ENCODE measurements around the gene EPHA6. TPM values are rescaled to one million over a fixed set of nuclear protein-coding genes. Genes with fewer than 3 reads are reported as not detected.
"Not testable (repeated sequence)": the region's sequence is repeated elsewhere in the genome, so short reads cannot be mapped to it uniquely, and the experiment has no call there.

EPHA6 gene
- total RNA-seq, 1 donor from 2014 or later = 1.1 TPM

- DNase-seq = no peak
These were observed 665.3 kb downstream of the EPHA6 start for GRCh38 chr3:97479740-97480139.

GRCh38 chr3:97480696-97481289 is 666.4 kb downstream of the EPHA6 start:
- DNase-seq = not testable (repeated sequence)

DNA sequence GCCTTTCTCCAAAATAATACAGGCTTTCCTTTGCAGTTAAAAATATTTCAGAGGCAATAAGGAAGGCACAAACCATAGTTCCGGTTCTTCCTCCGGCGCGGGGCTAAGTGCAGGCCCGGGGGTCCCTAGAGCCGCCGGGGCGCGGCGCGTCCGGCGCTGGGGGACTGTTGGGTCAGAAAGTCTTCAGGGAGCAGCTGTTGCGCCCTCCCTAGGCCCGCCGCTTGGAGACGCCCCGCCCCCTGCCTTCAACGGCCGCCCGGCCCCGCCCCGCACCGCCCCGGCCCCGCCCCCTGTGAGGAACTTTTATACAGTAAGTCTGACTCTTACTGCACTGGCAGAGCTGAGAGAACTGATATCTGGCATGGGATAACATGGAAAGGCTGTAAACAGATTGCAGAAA is 667.0 kb downstream of the EPHA6 start:
- DNase-seq = no peak

DNA sequence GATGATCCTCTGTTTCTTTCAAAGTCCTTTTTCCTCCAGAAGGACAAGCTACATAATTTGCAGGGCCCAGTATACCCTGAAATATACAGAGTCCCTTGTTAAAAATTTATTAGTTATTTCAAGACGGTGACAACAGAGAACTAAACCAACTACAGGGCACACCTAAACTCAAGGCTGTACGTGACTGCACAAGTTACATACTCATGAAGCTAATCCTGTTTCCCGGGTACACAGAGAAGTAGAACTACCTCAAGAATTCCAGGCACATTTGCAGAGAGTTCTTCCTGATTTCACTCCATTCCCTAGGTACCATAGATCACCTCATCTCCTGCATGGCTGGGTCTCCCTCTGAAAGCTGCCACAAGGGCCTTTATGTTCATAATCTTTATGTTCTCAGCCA is 670.8 kb downstream of the EPHA6 start:
- DNase-seq = no peak

DNA sequence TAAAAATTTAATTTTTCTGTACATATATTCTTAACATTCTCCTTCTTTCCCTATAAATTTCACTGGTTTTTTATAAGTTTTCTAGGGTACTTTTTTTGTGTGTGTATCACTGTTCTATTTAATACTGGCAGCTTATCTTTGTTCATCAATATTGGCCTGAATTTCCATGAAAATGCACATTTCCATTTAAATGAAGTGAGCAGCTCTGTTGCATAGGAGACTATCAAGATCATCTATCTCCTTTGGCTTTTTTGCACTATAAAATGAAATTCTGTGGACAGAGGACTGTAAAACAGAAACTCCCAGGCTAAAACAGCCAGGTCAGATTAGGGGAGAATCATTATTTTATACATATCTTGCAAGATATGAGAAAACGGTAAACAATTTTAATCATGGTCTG is 673.2 kb downstream of the EPHA6 start:
- DNase-seq = no peak

GRCh38 chr3:97488741-97489140 is 674.3 kb downstream of the EPHA6 start:
- DNase-seq = no peak

GRCh38 chr3:97495896-97496295 is 681.5 kb downstream of the EPHA6 start:
- no peak for DNase-seq

DNA sequence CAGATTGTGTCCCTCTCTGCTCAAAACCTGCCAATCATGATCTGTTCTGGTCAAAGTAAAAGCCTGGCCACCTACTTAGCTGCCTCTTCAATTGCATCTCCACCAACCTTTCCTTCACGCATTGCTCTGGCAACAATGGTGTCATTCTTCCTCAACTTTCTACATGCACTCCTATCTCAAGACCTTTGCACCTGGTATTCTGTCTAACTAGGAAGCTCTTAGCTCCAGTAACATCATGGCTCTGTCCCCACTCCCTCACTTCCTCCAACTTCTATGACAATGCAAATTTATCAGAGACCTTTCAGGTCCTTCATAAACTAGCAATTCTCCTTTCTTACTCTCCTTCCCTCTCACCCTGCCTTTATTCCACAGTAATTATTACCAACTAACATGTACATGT is 682.7 kb downstream of the EPHA6 start:
- no peak for DNase-seq

GRCh38 chr3:97504463-97504862 is 690.1 kb downstream of the EPHA6 start:
- DNase-seq = no peak

GRCh38 chr3:97510795-97511194 is 696.4 kb downstream of the EPHA6 start:
- no peak for DNase-seq

- DNase-seq = no peak
These were observed 700.7 kb downstream of the EPHA6 start for GRCh38 chr3:97515076-97515475.

- no peak for DNase-seq
These were observed 716.3 kb downstream of the EPHA6 start for GRCh38 chr3:97530691-97531090.

GRCh38 chr3:97547573-97547972 is 733.2 kb downstream of the EPHA6 start:
- not testable (repeated sequence) for DNase-seq

- no peak for DNase-seq
These were observed 736.0 kb downstream of the EPHA6 start for GRCh38 chr3:97550408-97550807.

- no peak for DNase-seq
These were observed 737.8 kb downstream of the EPHA6 start for GRCh38 chr3:97552186-97552585.

DNA sequence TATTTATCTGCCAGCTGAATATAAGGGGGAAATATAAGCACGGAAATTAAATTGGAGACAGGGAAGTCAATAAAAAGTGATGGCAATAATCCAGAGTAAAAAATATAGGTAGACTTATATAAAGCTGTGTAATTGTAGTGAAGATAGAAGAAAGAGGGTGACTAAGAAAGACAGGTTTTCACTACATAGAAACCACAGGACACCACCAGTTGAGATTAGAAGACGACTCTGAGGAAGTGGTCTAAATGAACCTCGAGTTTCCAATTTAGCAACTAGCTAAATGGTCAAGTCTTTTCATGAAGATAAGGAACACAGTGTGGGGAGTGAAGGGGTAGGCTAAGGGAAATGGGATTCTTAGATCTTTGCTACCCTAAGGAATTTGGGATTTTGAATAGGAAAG is 761.3 kb downstream of the EPHA6 start:
- no peak for DNase-seq

- DNase-seq = no peak
These were observed 761.8 kb downstream of the EPHA6 start for GRCh38 chr3:97576221-97576620.

DNA sequence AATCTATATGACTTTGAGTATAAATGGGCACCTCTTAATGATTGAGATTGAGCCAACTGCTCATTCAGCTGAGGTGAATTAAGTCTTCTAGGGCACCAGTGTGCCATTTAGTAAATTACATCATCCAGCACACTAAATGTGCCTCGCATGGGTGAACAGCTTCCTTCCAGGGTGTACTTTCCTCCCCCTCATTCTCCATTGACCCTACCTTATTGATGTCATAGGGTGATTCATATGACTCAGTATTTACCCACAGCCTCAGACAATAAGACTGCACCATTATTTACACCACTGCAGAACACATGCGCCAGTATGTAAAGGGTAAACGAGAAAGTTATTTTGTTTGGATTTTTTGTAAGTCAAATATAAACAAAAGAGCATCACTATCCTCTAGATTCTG is 765.0 kb downstream of the EPHA6 start:
- no peak for DNase-seq

DNA sequence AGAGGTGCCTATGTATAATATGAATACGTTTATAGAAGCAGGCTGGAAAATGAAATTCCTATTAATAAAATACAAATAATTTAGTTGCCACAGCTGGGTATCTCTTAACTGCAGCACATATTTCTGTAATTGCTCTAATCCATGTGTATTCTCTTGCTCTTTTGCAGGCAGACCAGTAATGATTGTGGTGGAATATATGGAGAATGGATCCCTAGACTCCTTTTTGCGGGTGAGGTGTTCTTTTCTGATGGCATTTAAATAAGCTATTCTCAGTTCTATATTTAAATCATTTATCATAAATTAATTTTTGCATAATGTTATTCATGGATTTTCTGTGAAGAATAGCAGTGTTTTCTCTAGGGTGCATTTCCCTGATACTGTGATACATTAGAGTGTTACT is 796.2 kb downstream of the EPHA6 start:
- no peak for DNase-seq

- no peak for DNase-seq
These were observed 798.2 kb downstream of the EPHA6 start for GRCh38 chr3:97612632-97613031.

- no peak for DNase-seq
These were observed 798.7 kb downstream of the EPHA6 start for GRCh38 chr3:97613139-97613538.

DNA sequence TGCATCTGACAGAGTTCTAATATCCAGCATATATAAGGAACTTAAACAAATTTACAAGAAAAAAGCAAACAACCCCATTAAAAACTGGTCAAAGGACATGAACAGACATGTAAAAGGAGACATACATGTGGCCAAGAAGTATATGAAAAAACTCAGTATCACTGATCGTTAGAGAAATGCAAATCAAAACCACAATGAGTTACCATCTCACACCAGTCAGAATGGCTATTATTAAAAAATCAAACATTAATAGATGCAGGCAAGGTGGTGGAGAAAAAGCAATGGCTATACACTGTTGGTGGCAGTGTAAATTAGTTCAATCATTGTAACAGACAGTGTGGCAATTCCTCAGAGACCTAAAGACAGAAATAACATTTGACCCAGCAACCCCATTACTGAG is 806.1 kb downstream of the EPHA6 start:
- not testable (repeated sequence) for DNase-seq

- DNase-seq = no peak
These were observed 822.1 kb downstream of the EPHA6 start for GRCh38 chr3:97636465-97636864.

- DNase-seq = no peak
These were observed 832.5 kb downstream of the EPHA6 start for GRCh38 chr3:97646932-97647331.

GRCh38 chr3:97647441-97647982 is 833.1 kb downstream of the EPHA6 start:
- no peak for DNase-seq
